GM12891 (cell line): ENCODE measurements around the gene BTNL3.

Experiments used
- DNase-seq: peaks from one replicate; pipeline ENCODE4 v3.0.0; 2011; ENCODE audit warnings: low spot score; ENCODE audit not compliant: insufficient read length
- FAIRE-seq: peaks from 2 replicates; lab custom pipeline; 2011; peaks lifted over from hg19 to GRCh38; lab: Jason Lieb, UNC
- PAX5 ChIP-seq: IDR thresholded peaks from 2 replicates; pipeline ENCODE4 v1.6.1; 2011; ENCODE audit warnings: low read length, moderate library complexity, mild to moderate bottlenecking; ENCODE audit not compliant: insufficient read depth, severe bottlenecking
- POLR2A ChIP-seq: IDR thresholded peaks from 2 replicates; pipeline ENCODE4 v1.6.1; 2011; ENCODE audit warnings: low read depth, low read length, control low read depth
- POLR2AphosphoS5 ChIP-seq: IDR thresholded peaks from 2 replicates; pipeline ENCODE4 v1.6.1; 2011; ENCODE audit warnings: low read depth, low read length, control low read depth
- POU2F2 ChIP-seq: IDR thresholded peaks from 2 replicates; pipeline ENCODE4 v1.6.1; 2011; ENCODE audit warnings: low read depth, mild to moderate bottlenecking, control low read depth, low read length, moderate library complexity
- SPI1 ChIP-seq: IDR thresholded peaks from 2 replicates; pipeline ENCODE4 v1.6.1; 2011; ENCODE audit warnings: low read depth, low read length, control low read depth
- TAF1 ChIP-seq: IDR thresholded peaks from 2 replicates; pipeline ENCODE4 v1.6.1; 2011; ENCODE audit warnings: low read depth, low read length, control low read depth

The BTNL3 gene

DNA sequence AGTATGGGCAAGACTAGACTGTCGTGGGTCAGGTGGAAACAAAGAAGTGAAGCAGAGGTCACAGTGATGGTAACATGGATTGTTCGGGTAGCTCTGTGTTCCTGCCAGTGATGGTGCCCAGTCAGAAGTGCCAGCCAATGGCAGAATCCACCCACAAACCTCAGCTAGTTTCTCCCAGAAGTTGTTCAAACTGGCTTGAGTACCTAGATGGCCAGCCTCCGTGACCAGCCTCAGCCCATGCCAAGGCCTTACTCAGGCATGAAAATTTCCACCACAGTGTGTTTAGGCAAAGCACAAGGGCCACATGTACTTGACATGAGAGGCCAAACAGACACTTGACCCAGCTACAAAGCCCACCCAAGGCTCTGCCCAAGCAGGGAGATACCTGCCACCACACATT lies 32.0 kb downstream of the BTNL3 start:
- no peak for DNase-seq

GRCh38 chr5:181024245-181025064 lies 35.8 kb downstream of the BTNL3 start:
- FAIRE-seq (no peak), DNase-seq (no peak)
- TF ChIP-seq TAF1 (no peak), POLR2AphosphoS5 (no peak), POLR2A (no peak), POU2F2 (no peak), PAX5 (no peak), SPI1 (no peak)

More for the DNA sequence above, 32.0 kb downstream of the BTNL3 start:
- no peak for FAIRE-seq
- no peak for TF ChIP-seq POLR2AphosphoS5
- no peak for TF ChIP-seq SPI1
- no peak for TF ChIP-seq POLR2A
- TF ChIP-seq TAF1, result no peak
- no peak for TF ChIP-seq POU2F2
- TF ChIP-seq PAX5, result no peak

DNA sequence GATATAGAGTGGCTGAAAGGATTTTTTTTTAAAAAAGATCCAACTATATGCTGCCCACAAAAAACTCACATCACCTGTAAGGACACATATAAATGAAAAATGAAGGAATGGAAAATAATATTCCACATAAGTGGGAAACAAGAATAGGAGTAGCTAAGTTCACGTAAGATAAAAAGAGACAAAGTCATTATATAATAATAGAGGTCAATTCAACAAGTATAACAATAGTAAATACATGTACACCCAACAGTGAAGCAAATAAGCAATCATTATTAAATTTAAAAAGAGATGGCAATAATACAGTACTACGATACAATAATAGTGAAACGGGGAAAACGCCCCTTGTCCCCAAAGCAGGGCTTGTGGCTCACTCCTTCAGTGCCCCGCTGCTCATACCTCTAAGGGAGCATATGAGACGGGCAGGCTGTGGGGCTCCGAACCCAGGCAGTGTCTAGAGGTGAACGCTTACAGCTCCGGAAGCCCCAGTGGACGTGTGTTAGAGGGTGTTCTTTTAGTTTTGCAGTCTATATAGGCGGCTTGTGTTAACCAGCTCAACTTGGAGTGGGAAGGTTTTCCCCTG lies 38.9 kb downstream of the BTNL3 start:
- FAIRE-seq (no peak), DNase-seq (no peak)
- TF ChIP-seq POLR2A (no peak), POU2F2 (no peak), TAF1 (no peak), PAX5 (no peak), POLR2AphosphoS5 (no peak), SPI1 (no peak)

DNA sequence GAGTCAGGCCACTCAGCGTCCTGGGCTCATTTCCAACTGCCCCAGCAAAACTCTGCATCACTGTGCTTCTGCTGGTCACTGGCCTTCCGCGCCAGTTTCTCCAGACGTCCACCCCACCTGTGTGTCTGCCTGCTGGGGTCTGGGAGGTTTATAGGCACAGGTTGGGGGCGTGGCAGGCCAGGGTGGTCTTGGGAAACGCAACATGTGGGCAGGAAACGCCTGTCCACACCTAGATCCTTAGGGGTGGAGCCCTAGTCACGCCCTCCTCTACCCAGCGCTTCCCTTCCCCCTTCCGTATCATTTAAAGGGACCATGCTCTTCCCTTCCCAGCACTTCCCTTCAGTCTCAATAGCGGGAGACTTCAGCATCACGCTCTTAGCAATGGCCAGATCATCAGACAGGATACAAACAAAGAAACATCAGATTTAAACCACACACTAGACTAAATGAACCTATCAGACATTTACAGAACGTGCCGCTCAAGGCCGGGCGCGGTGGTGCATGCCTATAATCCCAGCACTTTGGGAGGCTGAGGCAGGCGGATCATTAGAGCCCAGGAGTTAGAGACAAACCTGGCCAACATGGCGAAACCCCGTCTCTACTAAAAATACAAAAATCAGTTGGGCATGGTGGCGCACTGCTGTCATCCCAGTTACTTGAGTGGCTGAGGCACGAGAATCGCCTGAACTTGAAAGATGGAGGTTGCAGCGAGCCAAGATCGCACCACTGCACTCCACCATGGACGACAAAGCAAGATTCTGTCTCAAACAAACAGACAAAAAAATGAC lies 39.6 kb downstream of the BTNL3 start:
- no peak for FAIRE-seq
- no peak for DNase-seq
- TF ChIP-seq POLR2A (no peak), POLR2AphosphoS5 (no peak), POU2F2 (no peak), SPI1 (no peak), TAF1 (no peak), PAX5 (no peak)

DNA sequence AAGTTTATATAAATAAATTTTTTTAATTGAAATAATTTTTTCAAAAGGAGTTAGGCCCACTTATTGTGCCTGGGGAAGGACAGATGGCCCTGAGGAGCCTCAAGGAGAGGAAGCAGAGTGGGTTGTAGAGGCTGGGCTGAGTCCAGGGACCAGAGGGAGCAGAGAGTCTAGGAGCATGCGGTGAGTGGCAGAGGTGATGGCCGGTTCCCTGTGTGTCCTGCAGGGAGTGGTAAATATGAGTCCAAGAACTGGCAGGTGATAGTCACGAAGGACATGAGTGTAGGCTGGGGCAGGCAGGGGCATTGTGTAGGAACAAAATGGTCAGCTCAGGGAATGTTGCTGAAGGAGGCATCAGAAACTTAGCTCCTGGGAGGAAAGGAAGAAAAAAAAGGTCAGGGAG lies 43.1 kb downstream of the BTNL3 start:
- TF ChIP-seq POU2F2 (no peak), SPI1 (no peak), POLR2A (no peak), POLR2AphosphoS5 (no peak), TAF1 (no peak), PAX5 (no peak)
- FAIRE-seq, result no peak
- no peak for DNase-seq

DNA sequence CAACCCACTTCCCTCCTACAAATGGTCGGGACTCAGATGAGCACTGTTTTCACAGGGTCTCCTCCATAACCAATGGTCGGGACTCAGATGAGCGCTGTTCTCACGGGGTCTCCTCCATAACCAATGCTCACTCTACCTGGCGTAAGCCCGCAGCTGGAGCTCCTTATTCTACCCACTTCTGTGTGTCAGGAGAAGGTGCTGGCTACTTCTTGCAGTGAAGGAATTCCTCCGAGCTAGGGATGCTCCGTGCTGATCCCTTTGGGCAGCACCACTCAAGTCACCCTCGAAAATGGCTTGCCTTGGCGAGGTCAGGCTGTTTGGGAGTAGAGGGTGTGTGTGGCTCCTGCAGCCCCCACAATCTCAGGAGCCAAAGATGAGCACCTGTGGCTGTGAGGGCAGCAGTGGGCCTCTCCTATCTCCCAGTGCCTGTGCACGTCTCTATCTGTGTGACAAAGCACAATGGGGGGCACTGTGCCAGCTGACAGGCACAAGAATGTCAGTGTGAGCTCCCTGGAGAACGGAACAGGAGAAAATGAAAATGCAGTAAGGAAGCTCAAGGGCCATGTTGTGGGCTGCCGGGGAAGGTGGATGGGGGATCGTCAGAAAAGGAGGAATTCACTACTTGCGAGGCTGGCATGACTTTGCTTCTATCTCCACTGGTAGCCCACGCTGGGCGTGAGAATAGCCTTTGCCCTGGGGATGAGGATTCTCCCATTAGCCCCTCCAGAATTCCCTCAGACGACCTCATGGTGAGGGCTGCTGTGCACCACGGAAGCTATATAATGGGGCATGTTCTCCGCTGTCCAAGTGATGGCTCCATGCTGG lies 47.6 kb downstream of the BTNL3 start:
- TF ChIP-seq TAF1 (no peak), SPI1 (no peak), PAX5 (no peak), POLR2A (no peak), POU2F2 (no peak), POLR2AphosphoS5 (no peak)
- FAIRE-seq (no peak), DNase-seq (no peak)

- FAIRE-seq (no peak), DNase-seq (no peak)
- TF ChIP-seq POLR2A (no peak), PAX5 (no peak), POLR2AphosphoS5 (no peak), SPI1 (no peak), TAF1 (no peak), POU2F2 (no peak)
Measured at GRCh38 chr5:181036816-181037364, 48.2 kb downstream of the BTNL3 start.

DNA sequence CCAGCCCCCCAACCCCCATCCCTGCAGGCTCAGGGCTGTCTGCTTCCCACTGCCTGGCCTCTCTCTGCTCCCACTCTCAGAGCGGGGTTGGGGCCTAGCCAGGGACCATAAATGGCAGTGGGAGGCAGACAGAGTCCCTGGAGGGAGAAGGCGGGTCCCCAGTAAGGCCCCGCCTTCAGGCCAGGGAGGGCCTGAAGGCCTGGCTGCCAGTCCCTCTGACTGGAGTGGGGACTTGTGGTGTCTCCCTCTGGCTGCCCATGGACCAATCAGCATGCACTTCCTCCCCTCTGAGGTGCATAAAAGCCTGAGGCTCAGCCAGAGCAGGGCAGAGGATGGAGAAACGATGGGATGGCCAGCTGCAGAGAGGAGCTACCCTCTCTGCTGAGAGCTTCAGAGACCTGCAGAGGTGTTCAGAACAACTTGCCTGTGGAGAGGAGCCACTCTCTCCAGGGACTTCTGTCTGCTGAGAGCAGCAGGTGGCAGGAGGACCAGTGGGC lies 48.8 kb downstream of the BTNL3 start:
- TF ChIP-seq POLR2A, result no peak
- TF ChIP-seq POU2F2, result no peak
- TF ChIP-seq TAF1, result no peak
- TF ChIP-seq POLR2AphosphoS5, result no peak
- TF ChIP-seq SPI1, result 0 out of 2 replicates have a peak, but pooled peaks have one; percentile 3
- DNase-seq (no peak), FAIRE-seq (no peak)

- TF ChIP-seq PAX5 (no peak), POLR2A (no peak), POU2F2 (no peak), TAF1 (no peak), SPI1 (no peak), POLR2AphosphoS5 (no peak)
- no peak for DNase-seq
- no peak for FAIRE-seq
Measured at GRCh38 chr5:181039471-181039870, 50.8 kb downstream of the BTNL3 start.
